GM19397 (cell line): ENCODE measurements around the gene DLX4.

Experiments
- ATAC-seq: cut with Tn5 transposase; IDR thresholded peaks from one replicate; pipeline ENCODE4 v1.9.1; 2021; ENCODE audit warnings: mild to moderate bottlenecking, moderate library complexity; ENCODE audit not compliant: unreplicated experiment

Gene DLX4

DNA sequence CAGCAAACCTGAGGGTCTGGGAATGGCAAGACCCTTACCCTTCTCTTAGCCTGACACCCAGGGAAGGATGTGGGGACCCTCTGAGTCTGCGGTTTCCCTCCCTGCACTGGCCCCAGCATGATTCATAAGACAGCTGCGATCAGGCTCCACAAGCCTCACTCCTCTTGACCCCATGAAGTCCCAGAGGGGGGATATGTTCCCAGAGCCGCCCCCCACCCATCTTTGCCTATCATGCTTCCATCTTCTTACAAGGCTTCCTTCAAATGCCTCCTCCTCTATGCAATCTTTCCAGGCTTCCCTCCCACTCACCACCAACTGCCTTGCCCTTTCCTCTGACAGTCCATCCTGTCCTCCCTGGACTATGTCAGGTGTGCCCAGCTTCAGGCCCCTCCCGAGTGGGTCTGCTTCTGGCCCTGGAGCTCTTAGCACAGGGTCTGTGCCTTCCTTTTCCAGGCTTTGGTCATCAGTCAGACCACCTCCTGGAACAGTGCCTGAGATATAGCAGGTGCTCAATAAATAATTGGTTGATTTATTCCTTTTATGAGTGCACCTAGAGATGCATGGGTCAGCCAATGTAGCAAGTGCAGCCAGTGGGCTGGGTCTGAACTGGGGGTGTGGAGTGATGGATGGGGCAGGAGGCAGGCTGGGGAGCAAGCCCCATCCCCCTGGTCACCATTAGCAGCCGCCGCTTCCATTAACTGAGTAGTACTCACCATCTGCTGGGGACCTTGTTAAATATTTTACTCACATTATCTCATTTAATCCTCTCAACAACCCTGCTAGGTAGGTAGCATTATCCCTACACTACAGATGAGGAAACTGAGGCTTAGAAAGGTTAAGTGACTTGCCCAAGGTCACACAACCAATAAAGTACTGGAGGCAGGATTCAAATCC lies 17.7 kb downstream of the DLX4 start:
- ATAC-seq: no peak

DNA sequence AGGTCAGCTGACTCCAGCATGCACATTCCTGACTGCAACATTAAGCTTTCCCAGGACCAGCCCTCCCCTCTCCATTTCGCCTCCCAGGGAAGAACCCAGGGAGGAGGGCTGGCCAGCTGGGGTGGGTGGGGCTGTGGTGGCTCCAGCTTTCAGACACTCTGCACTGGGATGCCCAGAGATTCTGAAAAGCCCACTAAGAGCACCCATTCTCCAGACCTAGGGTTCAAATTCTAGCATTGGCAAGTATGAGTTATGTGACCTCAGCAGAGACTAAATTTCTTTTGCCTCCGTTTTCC lies 18.2 kb downstream of the DLX4 start:
- no peak for ATAC-seq

GRCh38 chr17:49987681-49988441 lies 18.9 kb downstream of the DLX4 start:
- no peak for ATAC-seq

- ATAC-seq: no peak
Observed at GRCh38 chr17:49989518-49989880, 20.5 kb downstream of the DLX4 start.

GRCh38 chr17:49990331-49990730 lies 21.3 kb downstream of the DLX4 start:
- no peak for ATAC-seq

DNA sequence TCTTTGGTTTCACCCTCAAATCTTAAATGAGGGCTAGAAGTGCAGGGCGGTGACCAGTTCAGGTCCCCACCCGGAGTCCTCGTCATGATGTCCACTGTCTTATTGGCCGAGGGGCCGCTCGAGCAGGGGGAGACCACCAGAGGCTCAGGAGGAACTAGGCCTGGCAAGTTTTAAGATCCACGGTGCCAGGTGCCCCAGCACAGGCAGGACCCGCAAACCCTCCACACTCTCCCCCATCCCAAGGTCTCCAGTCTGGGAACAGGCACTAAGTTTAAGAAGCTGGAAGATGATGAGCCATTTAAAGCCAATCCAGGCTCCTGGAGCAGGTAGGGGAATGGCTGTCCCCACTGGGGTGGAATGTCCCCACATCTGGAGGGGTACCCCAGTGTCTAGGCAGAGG lies 21.9 kb downstream of the DLX4 start:
- ATAC-seq: no peak

DNA sequence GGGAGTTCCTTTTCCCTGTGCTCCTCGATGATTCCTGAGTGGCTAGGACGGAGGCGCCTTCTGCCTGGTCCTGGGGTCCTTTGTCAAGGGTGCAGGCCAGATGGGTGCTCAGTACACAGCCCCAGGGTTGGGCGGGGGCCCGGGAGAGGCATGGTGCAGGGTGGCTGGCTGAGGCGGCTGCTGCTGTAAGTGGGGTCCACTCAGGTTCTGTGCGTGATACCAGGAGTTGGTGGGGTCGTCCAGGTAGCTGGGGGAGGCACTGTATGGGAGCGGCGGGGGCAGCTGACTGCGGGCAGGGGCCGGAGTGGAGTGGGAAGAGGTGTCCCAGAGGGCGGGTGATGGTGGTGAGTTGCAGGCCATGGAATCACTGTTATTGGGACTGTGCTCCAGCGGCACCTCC lies 22.4 kb downstream of the DLX4 start:
- no peak for ATAC-seq

GRCh38 chr17:49992191-49992932 lies 23.4 kb downstream of the DLX4 start:
- no peak for ATAC-seq

GRCh38 chr17:49992933-49993422 lies 24.0 kb downstream of the DLX4 start:
- ATAC-seq: no peak

GRCh38 chr17:49993423-49994060 lies 24.6 kb downstream of the DLX4 start:
- no peak for ATAC-seq

DNA sequence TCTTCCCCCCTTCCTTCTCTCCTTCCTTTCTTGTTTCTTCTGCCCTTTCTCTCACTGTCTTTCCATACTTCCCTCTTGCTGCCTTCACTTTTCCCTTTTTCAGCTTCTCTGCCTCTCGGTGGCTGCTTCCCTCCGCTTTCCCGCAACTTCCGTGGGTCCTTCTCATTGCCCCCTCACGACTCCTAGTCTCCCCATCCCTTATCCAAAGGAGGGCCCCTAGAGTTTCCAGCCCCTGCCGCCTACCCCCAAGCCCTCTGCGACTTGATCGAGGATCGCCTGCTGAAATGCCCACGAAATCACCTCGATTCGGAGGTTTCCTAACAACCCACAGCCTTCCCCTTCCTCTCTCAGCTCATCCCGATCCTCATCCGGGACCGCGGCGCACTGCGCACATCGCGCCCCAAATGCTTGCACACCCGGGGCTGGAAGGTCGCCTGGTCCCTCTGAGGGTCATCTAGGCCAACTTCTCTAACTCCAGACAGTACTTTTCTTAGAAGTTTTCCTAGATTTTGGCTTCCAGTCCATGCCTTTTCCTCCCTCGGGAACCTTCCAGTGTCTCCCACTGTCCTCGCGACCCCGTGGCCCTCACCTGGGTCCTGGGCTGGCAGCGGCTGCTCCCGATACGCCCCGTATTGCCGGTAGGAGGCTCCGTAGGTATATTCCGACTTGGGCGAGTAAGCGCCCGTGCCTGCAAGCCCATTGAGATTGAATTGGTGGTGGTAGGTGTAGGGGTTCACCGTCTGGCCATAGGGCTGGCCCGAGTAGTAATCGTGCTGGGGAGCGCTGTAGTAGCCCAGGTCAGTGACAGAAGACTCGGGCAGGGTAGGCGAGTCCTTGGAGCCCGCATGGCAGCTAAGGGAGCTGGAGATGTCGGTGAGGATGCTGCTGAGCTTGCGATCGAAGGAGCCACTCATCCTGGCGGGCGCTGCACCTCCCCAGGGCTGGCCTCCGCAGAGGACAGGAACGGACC lies 25.4 kb downstream of the DLX4 start:
- ATAC-seq: no peak

DNA sequence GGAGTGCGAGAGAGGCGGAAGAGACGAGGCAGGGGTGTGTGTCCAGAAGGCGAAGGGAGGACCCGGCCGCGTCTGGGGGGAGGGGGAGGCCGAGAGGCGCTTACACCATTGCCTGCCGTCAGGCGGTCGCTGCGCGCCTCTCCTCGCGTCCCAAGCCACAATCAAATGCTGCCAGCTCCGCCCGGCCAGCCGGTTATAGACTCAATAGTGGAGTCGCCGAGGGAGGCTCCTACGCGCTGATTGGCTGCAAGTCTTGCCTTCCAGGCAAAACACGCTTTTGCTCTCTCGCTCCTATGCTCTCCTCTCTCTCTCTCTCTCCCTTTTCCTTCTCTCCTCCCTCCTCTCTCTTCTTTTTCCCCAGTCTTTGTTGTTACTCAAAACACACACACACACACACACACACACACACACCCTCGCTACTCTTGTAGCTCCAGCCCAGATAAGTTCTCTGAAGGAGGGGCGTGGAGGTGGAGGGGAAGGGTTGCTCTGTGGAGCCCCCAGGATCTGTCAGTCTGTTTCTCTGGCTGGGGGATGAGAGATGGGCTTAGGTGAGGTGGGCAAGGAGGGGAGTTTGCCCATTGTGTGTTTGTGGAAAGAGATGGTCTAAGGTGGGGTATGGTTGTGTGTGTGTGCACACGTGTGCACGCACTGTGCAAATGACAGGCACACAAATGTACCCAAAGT lies 26.2 kb downstream of the DLX4 start, which contains the start of gene DLX3:
DLX3 (minus strand) TSS at position 170 of the 684 bp plus-strand sequence. CDS start 226 bp downstream, outside the sequence.
- ATAC-seq: no peak

GRCh38 chr17:49996121-49996494 lies 27.1 kb downstream of the DLX4 start:
- ATAC-seq: no peak

GRCh38 chr17:49996495-49997300 lies 27.7 kb downstream of the DLX4 start:
- no peak for ATAC-seq

DNA sequence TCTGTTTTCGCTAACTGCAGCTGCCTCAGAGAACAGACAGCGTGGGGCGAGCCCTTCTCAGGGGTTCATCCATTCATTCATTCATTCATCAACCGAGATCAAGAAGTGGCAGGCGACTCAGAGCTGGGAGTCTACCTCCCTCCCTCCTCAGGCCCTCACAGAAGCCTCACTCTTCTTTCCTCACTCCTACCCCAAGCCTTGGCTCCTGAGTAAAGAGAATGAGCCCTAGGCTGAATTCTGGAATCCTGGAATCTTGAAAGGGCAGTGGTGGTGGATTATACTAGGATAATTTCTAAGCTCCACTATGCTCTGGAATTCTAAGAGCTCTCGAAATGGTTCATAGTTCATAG lies 28.3 kb downstream of the DLX4 start:
- no peak for ATAC-seq

DNA sequence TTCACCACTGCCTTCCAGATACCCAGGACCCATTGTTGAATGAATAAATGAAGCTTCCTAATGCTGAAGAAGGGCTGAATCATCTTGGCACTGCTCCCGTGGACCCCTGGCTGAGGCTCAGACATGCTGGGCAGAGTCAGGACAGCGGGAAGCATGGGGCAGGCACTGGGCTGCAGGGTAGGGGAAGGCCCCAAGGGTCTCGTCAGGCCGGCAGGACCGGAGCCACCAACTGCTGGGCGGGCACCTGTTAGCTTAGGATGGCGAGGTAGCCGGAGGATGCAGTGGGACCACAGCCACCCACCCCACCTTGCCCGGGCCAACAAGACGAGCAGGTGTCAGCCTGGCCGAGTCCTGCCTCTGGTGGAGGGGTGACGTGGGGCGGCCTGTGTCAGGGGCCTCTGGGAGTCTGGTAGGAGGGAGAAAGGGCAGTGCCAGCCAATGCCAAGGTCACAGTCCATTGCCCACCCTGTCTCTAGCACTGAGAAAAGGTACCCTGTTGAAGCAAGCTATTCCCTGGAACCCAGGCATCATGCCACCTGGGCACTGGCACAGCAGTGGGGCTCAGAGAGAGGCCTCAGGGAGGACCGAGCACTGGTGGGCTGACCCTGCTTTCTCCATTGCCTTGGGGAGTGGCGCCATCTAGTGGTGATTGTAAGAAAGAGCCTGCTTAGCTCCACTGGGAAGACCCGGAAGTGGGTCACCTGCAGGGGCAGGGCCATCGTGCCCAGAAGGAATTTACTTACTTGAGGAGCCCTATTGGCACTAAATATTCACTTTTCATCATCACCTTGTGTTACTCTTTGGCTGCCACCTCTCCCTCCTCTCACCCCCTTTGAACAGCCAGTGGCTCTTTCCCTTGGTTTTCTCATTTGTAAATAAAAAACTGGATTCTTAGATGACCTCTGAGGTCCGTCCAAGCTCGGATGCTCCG lies 29.0 kb downstream of the DLX4 start:
- no peak for ATAC-seq

DNA sequence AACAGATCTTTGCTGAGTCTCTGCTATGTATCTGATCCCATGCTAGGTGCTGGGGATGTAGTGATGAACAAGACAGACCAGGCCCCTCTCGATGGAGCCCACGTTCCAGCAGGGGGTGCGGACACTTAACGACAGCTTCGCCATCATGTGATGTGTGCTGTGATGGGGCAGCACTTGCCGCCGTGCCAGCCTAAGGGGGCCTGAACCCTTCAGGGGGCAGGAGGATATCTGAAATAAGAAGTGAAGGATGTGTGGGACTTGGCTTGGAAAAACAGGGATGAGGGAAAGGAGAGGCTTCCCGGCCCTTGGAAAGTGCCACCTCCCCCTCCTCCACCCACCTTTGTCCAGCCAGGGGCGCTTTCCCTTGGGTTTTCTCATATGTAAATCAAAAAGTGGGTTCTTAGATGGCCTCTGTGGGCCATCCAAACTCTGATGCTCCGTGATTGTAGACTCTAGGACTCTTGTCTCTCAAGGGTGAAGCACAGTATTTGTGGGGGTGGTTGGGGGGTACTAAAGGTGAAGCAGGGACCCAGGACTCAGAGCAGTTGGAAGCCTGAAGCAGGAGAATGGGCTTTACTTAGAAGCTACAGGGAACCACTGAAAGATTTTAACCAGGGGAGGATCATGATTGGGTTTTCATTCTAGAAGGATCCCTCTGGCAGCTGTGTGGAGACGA lies 30.0 kb downstream of the DLX4 start:
- ATAC-seq: no peak
